IMR-90 (cell line): ENCODE data around the gene ERC2. TPM values are rescaled to one million over a fixed set of nuclear protein-coding genes. Genes with fewer than 3 reads are reported as not detected.

Source experiments
- ATAC-seq: fragments of 200-7000 bp; cut with Tn5 transposase; 2 replicates; pipeline ENCODE4 v1.9.1; 2020; ENCODE audit warnings: low read depth, mild to moderate bottlenecking, moderate library complexity
- BruUV-seq: library from RNA; stranded (reverse); fragments of 400-500 nt; replicated peaks from 2 replicates; lab custom pipeline; 2021; lab: Mats Ljungman, UMichigan
- CTCF ChIA-PET: fragments of 300-600 bp; formaldehyde crosslinking; extraction: SDS; loops from one replicate; lab custom pipeline; 2021; ENCODE audit warnings: antibody characterized with exemption; lab: Yijun Ruan, JAX
- POLR2A ChIA-PET: fragments of 300-600 bp; sonication (Branson Sonifier 250); formaldehyde crosslinking; loops from one replicate; lab custom pipeline; 2022; ENCODE audit warnings: antibody characterized with exemption; ENCODE audit not compliant: unreplicated experiment; lab: Charles Lee
- DNase-seq: peaks from one replicate; pipeline ENCODE4 v3.0.0; 2013
- H2AFZ ChIP-seq: replicated peaks from 2 replicates; pipeline ENCODE3; 2013; ENCODE audit warnings: low read length, mild to moderate bottlenecking; ENCODE audit not compliant: poor library complexity
- H2AK5ac ChIP-seq: 2 replicates; pipeline ENCODE4 v1.6.1; 2013; ENCODE audit warnings: low read depth, low read length, inconsistent platforms
- H2AK9ac ChIP-seq: replicated peaks from 2 replicates; pipeline ENCODE3; 2013; ENCODE audit warnings: mild to moderate bottlenecking, low read depth, low read length, moderate library complexity; ENCODE audit not compliant: poor library complexity
- H2BK120ac ChIP-seq: 2 replicates; pipeline ENCODE4 v1.6.1; 2013; ENCODE audit warnings: low read depth, low read length, inconsistent platforms
- H2BK15ac ChIP-seq: 3 replicates; pipeline ENCODE4 v1.6.1; 2013; ENCODE audit warnings: low read depth, low read length, inconsistent platforms
- H2BK20ac ChIP-seq: 2 replicates; pipeline ENCODE4 v1.6.1; 2013; ENCODE audit warnings: low read depth, mild to moderate bottlenecking, inconsistent platforms, low read length, moderate library complexity
- H2BK5ac ChIP-seq: 2 replicates; pipeline ENCODE4 v1.6.1; 2013; ENCODE audit warnings: mild to moderate bottlenecking, low read depth, low read length, inconsistent platforms; ENCODE audit not compliant: poor library complexity, severe bottlenecking
- H3K14ac ChIP-seq: replicated peaks from 2 replicates; pipeline ENCODE4 v1.6.1; 2013; ENCODE audit warnings: low read depth, low read length, inconsistent platforms
- H3K18ac ChIP-seq: 2 replicates; pipeline ENCODE4 v1.6.1; 2013; ENCODE audit warnings: low read depth, low read length, control low read depth
- H3K23ac ChIP-seq: 2 replicates; pipeline ENCODE4 v1.6.1; 2013; ENCODE audit warnings: low read depth, low read length, inconsistent platforms
- H3K27ac ChIP-seq: 2 replicates; pipeline ENCODE4 v1.5.1; 2013; ENCODE audit warnings: mild to moderate bottlenecking, control low read depth, low read length; ENCODE audit not compliant: insufficient read depth
- H3K27me3 ChIP-seq: 2 replicates; pipeline ENCODE4 v1.6.1; 2013; ENCODE audit warnings: low read length; ENCODE audit not compliant: control insufficient read depth, insufficient read depth
- H3K36me3 ChIP-seq: 2 replicates; pipeline ENCODE4 v1.6.1; 2013; ENCODE audit warnings: low read length, mixed read lengths; ENCODE audit not compliant: control insufficient read depth, insufficient read depth
- H3K4ac ChIP-seq: 2 replicates; pipeline ENCODE4 v1.6.1; 2013; ENCODE audit warnings: low read depth, low read length, inconsistent platforms
- H3K4me1 ChIP-seq: 2 replicates; pipeline ENCODE4 v1.6.1; 2013; ENCODE audit warnings: low read length, mixed read lengths; ENCODE audit not compliant: control insufficient read depth, insufficient read depth
- H3K4me2 ChIP-seq: 2 replicates; pipeline ENCODE4 v1.6.1; 2013; ENCODE audit warnings: low read depth, mild to moderate bottlenecking, control low read depth, low read length, moderate library complexity
- H3K4me3 ChIP-seq: 2 replicates; pipeline ENCODE4 v1.5.1; 2013; ENCODE audit warnings: low read depth, mild to moderate bottlenecking, control low read depth, low read length, moderate library complexity; ENCODE audit not compliant: insufficient read depth
- H3K56ac ChIP-seq: 2 replicates; pipeline ENCODE4 v1.6.1; 2013; ENCODE audit warnings: low read length, inconsistent platforms; ENCODE audit not compliant: insufficient read depth; ENCODE audit errors: extremely low read depth
- H3K79me1 ChIP-seq, 2 experiments: 2 replicates each; pipeline ENCODE4 v1.6.1; 2013; ENCODE audit warnings: low read length in 2 of 2, inconsistent platforms in 1 of 2, low read depth in 1 of 2
- H3K9ac ChIP-seq: 2 replicates; pipeline ENCODE4 v1.6.1; 2013; ENCODE audit warnings: low read depth, low read length, control low read depth
- H3K9me1 ChIP-seq: 2 replicates; pipeline ENCODE4 v1.6.1; 2013; ENCODE audit warnings: low read length, inconsistent platforms; ENCODE audit not compliant: insufficient read depth
- H3K9me3 ChIP-seq: 2 replicates; pipeline ENCODE4 v1.6.1; 2013; ENCODE audit warnings: low read length; ENCODE audit not compliant: control insufficient read depth, insufficient read depth
- H4K20me1 ChIP-seq: 2 replicates; pipeline ENCODE4 v1.6.1; 2013; ENCODE audit warnings: low read length, inconsistent platforms; ENCODE audit not compliant: insufficient read depth
- H4K5ac ChIP-seq: 2 replicates; pipeline ENCODE4 v1.6.1; 2013; ENCODE audit warnings: mild to moderate bottlenecking, low read depth, low read length, control low read depth
- H4K8ac ChIP-seq, 2 experiments: 2 replicates each; pipeline ENCODE4 v1.6.1; 2013; ENCODE audit warnings: low read depth in 2 of 2, low read length in 2 of 2, control low read depth in 1 of 2, inconsistent platforms in 1 of 2
- H4K91ac ChIP-seq: 2 replicates; pipeline ENCODE4 v1.6.1; 2013; ENCODE audit warnings: low read depth, low read length, inconsistent platforms; ENCODE audit not compliant: insufficient read depth
- BHLHE40 ChIP-seq: fragments of 150-350 bp; IDR thresholded peaks from 2 replicates; pipeline ENCODE4 v1.6.1; 2016; ENCODE audit warnings: mild to moderate bottlenecking, low read depth, low read length
- ELK1 ChIP-seq: fragments of 150-350 bp; IDR thresholded peaks from 2 replicates; pipeline ENCODE4 v1.6.1; 2016; ENCODE audit warnings: low read depth, mild to moderate bottlenecking, low read length, moderate library complexity, borderline replicate concordance
- FOS ChIP-seq: fragments of 150-350 bp; IDR thresholded peaks from 2 replicates; pipeline ENCODE4 v1.6.1; 2016; ENCODE audit warnings: low read depth, low read length
- MAFK ChIP-seq: IDR thresholded peaks from 2 replicates; pipeline ENCODE4 v1.6.1; 2012; ENCODE audit warnings: low read depth, low read length, improper control_type of control experiment
- MXI1 ChIP-seq: IDR thresholded peaks from 2 replicates; pipeline ENCODE4 v1.6.1; 2012; ENCODE audit warnings: low read depth, mild to moderate bottlenecking, low read length, moderate library complexity, borderline replicate concordance
- NFE2L2 ChIP-seq: fragments of 150-350 bp; IDR thresholded peaks from 2 replicates; pipeline ENCODE4 v1.6.1; 2016; ENCODE audit warnings: low read depth, mild to moderate bottlenecking, low read length
- POLR2A ChIP-seq: IDR thresholded peaks from 2 replicates; pipeline ENCODE4 v1.6.1; 2012; ENCODE audit warnings: mild to moderate bottlenecking, low read depth, low read length
- RAD21 ChIP-seq: IDR thresholded peaks from 2 replicates; pipeline ENCODE4 v1.6.1; 2012; ENCODE audit warnings: low read length, improper control_type of control experiment
- RCOR1 ChIP-seq: IDR thresholded peaks from 2 replicates; pipeline ENCODE4 v1.6.1; 2012; ENCODE audit warnings: mild to moderate bottlenecking, low read length, improper control_type of control experiment; ENCODE audit not compliant: insufficient replicate concordance
- RFX5 ChIP-seq: IDR thresholded peaks from 2 replicates; pipeline ENCODE4 v1.8.0; 2012; ENCODE audit warnings: low read depth, mild to moderate bottlenecking, low read length, moderate library complexity
- SMC3 ChIP-seq: fragments of 150-350 bp; IDR thresholded peaks from 2 replicates; pipeline ENCODE4 v1.6.1; 2016; ENCODE audit warnings: low read depth, mild to moderate bottlenecking, antibody characterized with exemption, low read length, moderate library complexity
- WGBS, 2 experiments: methylation state at CpG; one replicate each; pipeline versions ENCODE4 v1.1.5 to v1.1.7; 2013; ENCODE audit warnings: missing lambda C conversion rate in 2 of 2; ENCODE audit not compliant: insufficient read length in 1 of 2; ENCODE audit errors: extremely low coverage in 2 of 2; 5-methylcytosine and 5-hydroxymethylcytosine counted together
- dilution Hi-C: fragments of 300-500 bp; cut with HindIII; formaldehyde crosslinking; loops from one replicate; pipeline ENCODE4 v1.14.3; 2018; ENCODE audit warnings: low sequenced_read_pairs; ENCODE audit not compliant: unreplicated experiment
- in situ Hi-C: fragments of 300-500 bp; cut with MboI; formaldehyde crosslinking; loops from 3 replicates; pipeline ENCODE4 v1.14.3; 2019; ENCODE audit warnings: low sequenced_read_pairs, inconsistent platforms, mixed read lengths
- intact Hi-C: fragments of 100-400 bp; cut with micrococcal nuclease; formaldehyde crosslinking; loops from 2 replicates; pipeline ENCODE4 v1.10.0; 2022
- polyA plus RNA-seq, 3 experiments: library from polyadenylated mRNA; depleted of rRNA; stranded (reverse); fragments of >200 nt; gene quantifications; 2 replicates each; pipeline ENCODE4 v1.2.3, GENCODE V29; 2012; ENCODE audit warnings: low replicate concordance in 1 of 3
- total RNA-seq: library from RNA; depleted of rRNA; stranded (reverse); fragments of >200 nt; gene quantifications from 2 replicates; pipeline ENCODE4 v1.2.3, GENCODE V29; 2012

ERC2 gene
- total and polyA plus RNA-seq, 2 of the 4 experiments (the other 2 are of a cell fraction): 0.17 to 0.18 TPM

- intact Hi-C loops: no loop called here
- no peak overlapping the region for H4K5ac ChIP-seq
- H3K4ac ChIP-seq: no peak overlapping the region
- ATAC-seq (no peak), DNase-seq (no peak)
- no TSS peak for BruUV-seq
- no peak overlapping the region for H2BK5ac ChIP-seq
- no peaks in the 10 kb centered on the region for H4K20me1 ChIP-seq
- ChIA-PET CTCF (no interaction called here), POLR2A (no interaction called here)
- no peak overlapping the region for H3K14ac ChIP-seq
- no peak overlapping the region for H2AFZ ChIP-seq
- H3K18ac ChIP-seq: no peak overlapping the region
- no peak overlapping the region for H2BK120ac ChIP-seq
- H4K91ac ChIP-seq: no peak overlapping the region
- TF ChIP-seq MXI1 (no peak), ELK1 (no peak), SMC3 (no peak), POLR2A (no peak), FOS (no peak), MAFK (no peak), RFX5 (no peak), RAD21 (no peak), BHLHE40 (no peak), NFE2L2 (no peak), RCOR1 (no peak)
- no peak overlapping the region for H4K8ac ChIP-seq
- H3K36me3 ChIP-seq: no peaks in the 10 kb centered on the region
- no peak overlapping the region for H2AK9ac ChIP-seq
- no peaks in the 10 kb centered on the region for H3K4me1 ChIP-seq
- no peak overlapping the region for H3K4me2 ChIP-seq
- H3K56ac ChIP-seq: no peak overlapping the region
- H3K9me1 ChIP-seq: no peaks in the 10 kb centered on the region
- no peak overlapping the region for H3K9ac ChIP-seq
- H3K79me1 ChIP-seq: no peaks in the 10 kb centered on the region
- no peak overlapping the region for H2BK15ac ChIP-seq
- no peaks in the 10 kb centered on the region for H3K9me3 ChIP-seq
- H2BK20ac ChIP-seq: no peak overlapping the region
- no peak overlapping the region for H3K23ac ChIP-seq
- in situ Hi-C loops: no loop called here
- no peak overlapping the region for H3K4me3 ChIP-seq
- 0% methylated on average over 1 of the region's 3 CpGs; no CpG with 5 or more reads in 1 of the 2 experiments for WGBS, 2 experiments
- dilution Hi-C loops: no loop called here
- no peaks in the 10 kb centered on the region for H3K27me3 ChIP-seq
- no peak overlapping the region for H3K27ac ChIP-seq
- H2AK5ac ChIP-seq: no peak overlapping the region
Measured at GRCh38 chr3:56383092-56383491, 85.2 kb downstream of the ERC2 start.
